Panc1 (cell line): ENCODE measurements around the gene SLIT3. TPM values are rescaled to one million over a fixed set of nuclear protein-coding genes. Genes with fewer than 3 reads are reported as not detected.

Experiments
- ATAC-seq: fragments of 200-7000 bp; cut with Tn5 transposase; 2 replicates; pipeline ENCODE4 v1.9.1; 2020; ENCODE audit warnings: mild to moderate bottlenecking, moderate library complexity
- BruUV-seq: library from RNA; stranded (reverse); fragments of 400-500 nt; replicated peaks from 2 replicates; lab custom pipeline; 2021; lab: Mats Ljungman, UMichigan
- CTCF ChIA-PET: fragments of 300-600 bp; sonication (Branson Sonifier 250); formaldehyde crosslinking; loops from one replicate; lab custom pipeline; 2022; ENCODE audit warnings: antibody characterized with exemption; lab: Charles Lee
- POLR2A ChIA-PET: fragments of 300-600 bp; sonication (Branson Sonifier 250); formaldehyde crosslinking; loops from one replicate; lab custom pipeline; 2022; ENCODE audit warnings: antibody characterized with exemption; lab: Charles Lee
- DNase-seq: peaks from one replicate; pipeline ENCODE4 v3.0.0-alpha.2; 2010; ENCODE audit warnings: low read depth, low spot score
- H3K27ac ChIP-seq: 2 replicates; pipeline ENCODE4 v1.5.1; 2011; ENCODE audit warnings: mild to moderate bottlenecking, low read length, inconsistent platforms
- H3K27me3 ChIP-seq: fragments of 200-500 bp; sonication (Bioruptor generic); 2 replicates; pipeline ENCODE4 v1.6.0; 2014; ENCODE audit warnings: low read length, inconsistent platforms; ENCODE audit not compliant: control insufficient read depth, insufficient read depth
- H3K36me3 ChIP-seq: fragments of 200-500 bp; sonication (Bioruptor generic); 2 replicates; pipeline ENCODE4 v1.5.1; 2014; ENCODE audit warnings: inconsistent platforms, mild to moderate bottlenecking, low read length, moderate library complexity; ENCODE audit not compliant: control insufficient read depth, insufficient read depth
- H3K4me1 ChIP-seq: 2 replicates; pipeline ENCODE4 v1.5.1; 2011; ENCODE audit warnings: inconsistent platforms, mild to moderate bottlenecking, low read length, moderate library complexity; ENCODE audit not compliant: control insufficient read depth, insufficient read depth
- H3K4me3 ChIP-seq, 2 experiments: 2 replicates each; pipeline ENCODE4 v1.5.1; 2011 to 2012; ENCODE audit warnings: low read depth in 2 of 2, low read length in 2 of 2, mild to moderate bottlenecking in 2 of 2, inconsistent platforms in 1 of 2, moderate library complexity in 1 of 2
- H3K9me3 ChIP-seq: fragments of 200-500 bp; sonication (Bioruptor generic); 2 replicates; pipeline ENCODE4 v1.5.1; 2014; ENCODE audit warnings: low read depth, mild to moderate bottlenecking, inconsistent platforms, low read length, moderate library complexity; ENCODE audit not compliant: control insufficient read depth, insufficient read depth
- CTCF ChIP-seq: fragments of 450-650 bp; IDR thresholded peaks from 2 replicates; pipeline ENCODE4 v1.5.1; 2017; ENCODE audit warnings: mild to moderate bottlenecking
- POLR2AphosphoS5 ChIP-seq: IDR thresholded peaks from 2 replicates; pipeline ENCODE4 v1.6.1; 2012; ENCODE audit warnings: mild to moderate bottlenecking, low read depth, low read length, moderate library complexity
- REST ChIP-seq, 2 experiments: IDR thresholded peaks; 2 replicates each; pipeline ENCODE4 v1.6.1; 2011 to 2012; ENCODE audit warnings: low read depth in 2 of 2, control low read depth in 1 of 2, low read length in 1 of 2, mild to moderate bottlenecking in 1 of 2, moderate library complexity in 1 of 2; ENCODE audit not compliant: insufficient read depth in 1 of 2
- SIN3A ChIP-seq: IDR thresholded peaks from 2 replicates; pipeline ENCODE4 v1.6.1; 2012; ENCODE audit warnings: low read depth, mild to moderate bottlenecking, low read length, moderate library complexity, borderline replicate concordance; ENCODE audit not compliant: insufficient read depth
- TCF7L2 ChIP-seq: IDR thresholded peaks from 2 replicates; pipeline ENCODE4 v1.6.1; 2011; ENCODE audit warnings: mild to moderate bottlenecking, low read depth, low read length, inconsistent platforms
- in situ Hi-C: cut with HindIII; loops from 2 replicates; pipeline ENCODE4 v1.10.0; 2016; ENCODE audit warnings: low sequenced_read_pairs, low pct_unique_long_range_greater_than_20kb
- intact Hi-C: fragments of 100-400 bp; cut with micrococcal nuclease; formaldehyde crosslinking; loops from one replicate; pipeline ENCODE4 v1.10.0; 2022; ENCODE audit not compliant: unreplicated experiment
- total RNA-seq: library from RNA; stranded (reverse); gene quantifications from one replicate; pipeline ENCODE4 v1.2.1, GENCODE V29; 2021; ENCODE audit not compliant: unreplicated experiment

Gene SLIT3
- total RNA-seq, 1 experiment from 2014 or later = 26.4 TPM

GRCh38 chr5:168976311-168976970 is 324.5 kb downstream of the SLIT3 start:
- DNase-seq = no peak
- no TSS peak for BruUV-seq
- Histone ChIP-seq H3K4me1 (no peaks in the 10 kb centered on the region), H3K27me3 (no peaks in the 10 kb centered on the region), H3K27ac (no peak overlapping the region), H3K9me3 (no peaks in the 10 kb centered on the region), H3K4me3 (no peak overlapping the region), H3K36me3 (no peaks in the 10 kb centered on the region)
- no peak for ATAC-seq
- no peak for TF ChIP-seq POLR2AphosphoS5
- no peak for TF ChIP-seq REST (IDR thresholded peaks at IDR 0.05; ENCODE audit: insufficient read depth in 1 of 2, low read depth in 2 of 2, low read length in 1 of 2)
- no peak for TF ChIP-seq TCF7L2
- TF ChIP-seq CTCF = no peak
- no peak for TF ChIP-seq SIN3A
- in situ Hi-C loops (no loop called here), intact Hi-C loops (no loop called here)
- ChIA-PET POLR2A (no interaction called here), CTCF (interaction anchor here (0.6 kb wide), 1 partner anchor 13 kb away, joined by 5 read pairs; no protein-coding TSS in a partner anchor)

DNA sequence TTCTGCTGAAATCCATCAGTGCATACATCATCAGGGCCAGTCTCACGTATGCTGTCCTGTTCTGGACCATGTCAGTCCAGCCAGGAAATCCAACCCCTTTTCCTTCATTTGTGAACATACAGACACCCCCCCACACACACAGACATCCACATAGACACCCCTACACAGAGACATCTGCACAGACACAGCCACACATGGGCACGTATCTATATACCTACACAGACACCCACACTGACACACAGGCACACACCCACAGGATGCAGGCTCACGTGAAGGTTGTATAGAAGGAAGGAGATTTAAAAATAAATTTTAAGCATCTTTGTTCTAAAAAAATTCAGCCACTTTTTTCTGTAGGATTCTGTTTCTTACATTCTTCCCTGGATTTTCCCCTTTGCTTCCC is 325.6 kb downstream of the SLIT3 start:
- intact Hi-C loops = no loop called here
- POLR2A ChIA-PET = interaction anchor here (0.5 kb wide), 1 partner anchor 608 kb away, joined by 8 read pairs; the partner anchor contains the start of gene SPDL1

More for the DNA sequence above, 325.6 kb downstream of the SLIT3 start:
- CTCF ChIA-PET = no interaction called here
- DNase-seq (no peak), ATAC-seq (no peak)
- Histone ChIP-seq H3K9me3 (no peaks in the 10 kb centered on the region), H3K4me3 (no peak overlapping the region), H3K27me3 (no peaks in the 10 kb centered on the region), H3K27ac (no peak overlapping the region), H3K36me3 (no peaks in the 10 kb centered on the region), H3K4me1 (no peaks in the 10 kb centered on the region)
- BruUV-seq = no TSS peak
- TF ChIP-seq POLR2AphosphoS5 (no peak), TCF7L2 (no peak), SIN3A (no peak), CTCF (no peak), REST (IDR thresholded peaks at IDR 0.05; ENCODE audit: insufficient read depth in 1 of 2, low read depth in 2 of 2, low read length in 1 of 2) (no peak)
- in situ Hi-C loops = no loop called here
